NCI-H146 treated with DMSO at 0.1 percent for 48 hours (cell line): ENCODE data around the gene NXT1.

ENCODE experiments used
- DNase-seq: peaks from one replicate; lab custom pipeline; 2025; ENCODE audit not compliant: unreplicated experiment; lab: John Stamatoyannopoulos, UW

Gene NXT1

GRCh38 chr20:23358923-23359593 is 8.5 kb downstream of the NXT1 start:
- no peak for DNase-seq

- DNase-seq = no peak
Measured at GRCh38 chr20:23360531-23360930, 9.9 kb downstream of the NXT1 start.

GRCh38 chr20:23361119-23361475 is 10.5 kb downstream of the NXT1 start:
- DNase-seq = peak; percentile 35

- DNase-seq = peak; percentile 97
Measured at GRCh38 chr20:23361476-23362391, 11.1 kb downstream of the NXT1 start, which contains the start of gene GZF1. Gene GZF1 (plus strand): TSS chr20:23362182. CDS start chr20:23364384, 2,202 bp downstream.

- peak; percentile 63 for DNase-seq
Measured at GRCh38 chr20:23362392-23363256, 12.0 kb downstream of the NXT1 start.

- no peak for DNase-seq
Measured at GRCh38 chr20:23363257-23363649, 12.7 kb downstream of the NXT1 start.

- no peak for DNase-seq
Measured at GRCh38 chr20:23365390-23366165, 15.0 kb downstream of the NXT1 start.

GRCh38 chr20:23366384-23366783 is 15.8 kb downstream of the NXT1 start:
- no peak for DNase-seq

- no peak for DNase-seq
Measured at GRCh38 chr20:23367770-23368169, 17.2 kb downstream of the NXT1 start.

- no peak for DNase-seq
Measured at GRCh38 chr20:23368316-23369071, 17.9 kb downstream of the NXT1 start.

GRCh38 chr20:23369072-23369823 is 18.7 kb downstream of the NXT1 start:
- no peak for DNase-seq

- DNase-seq = no peak
Measured at GRCh38 chr20:23370274-23370673, 19.7 kb downstream of the NXT1 start.

GRCh38 chr20:23370873-23371272 is 20.3 kb downstream of the NXT1 start:
- no peak for DNase-seq

GRCh38 chr20:23371496-23371895 is 20.9 kb downstream of the NXT1 start:
- no peak for DNase-seq

GRCh38 chr20:23374441-23374840 is 23.9 kb downstream of the NXT1 start:
- no peak for DNase-seq

- no peak for DNase-seq
Measured at GRCh38 chr20:23375827-23376226, 25.2 kb downstream of the NXT1 start.

- no peak for DNase-seq
Measured at GRCh38 chr20:23379772-23380171, 29.2 kb downstream of the NXT1 start.

- DNase-seq = no peak
Measured at GRCh38 chr20:23381876-23382275, 31.3 kb downstream of the NXT1 start.
